LNCAP (cell line): Measurements from ENCODE around the gene C19orf25.

Experiments
- CTCF ChIP-seq: fragments of 450-650 bp; IDR thresholded peaks from 2 replicates; pipeline ENCODE4 v1.5.1; 2017; ENCODE audit warnings: mild to moderate bottlenecking

The C19orf25 gene

GRCh38 chr19:1478934-1479707, at the start of gene C19orf25:
C19orf25 (minus strand) TSS chr19:1479215; CDS start chr19:1478903, 312 bp downstream.
- TF ChIP-seq CTCF: no peak

- no peak for TF ChIP-seq CTCF
Measured at GRCh38 chr19:1527650-1528309, 48.8 kb upstream of the C19orf25 start.

GRCh38 chr19:1526979-1527649, 48.1 kb upstream of the C19orf25 start:
- no peak for TF ChIP-seq CTCF

- TF ChIP-seq CTCF: no peak
Measured at GRCh38 chr19:1526066-1526778, 47.2 kb upstream of the C19orf25 start.

- TF ChIP-seq CTCF: no peak
Measured at GRCh38 chr19:1525343-1525742, 46.3 kb upstream of the C19orf25 start.

GRCh38 chr19:1524972-1525325, 45.9 kb upstream of the C19orf25 start:
- no peak for TF ChIP-seq CTCF

GRCh38 chr19:1524287-1524971, 45.4 kb upstream of the C19orf25 start:
- no peak for TF ChIP-seq CTCF
